Right lobe of liver (tissue), 6 donors: ENCODE data around the gene CCL7. TPM values are rescaled to one million over a fixed set of nuclear protein-coding genes. Genes with fewer than 3 reads are reported as not detected.

Source experiments
- ATAC-seq, 4 donors: fragments of 200-7000 bp; cut with Tn5 transposase; one replicate each; pipeline ENCODE4 v1.9.1; 2020; ENCODE audit warnings: mild to moderate bottlenecking in 4 of 4, moderate library complexity in 4 of 4
- DNase-seq, 3 donors: peaks; one replicate each; pipeline ENCODE4 v3.0.0-alpha.2; 2020
- H3K27ac ChIP-seq, 3 donors: fragments of 200-600 bp; one replicate each; pipeline ENCODE4 v1.8.0; 2022
- H3K27me3 ChIP-seq, 2 donors: fragments of 200-600 bp; one replicate each; pipeline ENCODE4 v1.8.0; 2022
- H3K36me3 ChIP-seq, 4 donors: fragments of 200-600 bp; sonication (generic) in 1 of 4; one replicate each; pipeline versions ENCODE4 v1.5.1 to v1.8.0; 2017 to 2022; ENCODE audit warnings: control low read depth in 1 of 4
- H3K4me1 ChIP-seq, 4 donors: fragments of 200-600 bp; sonication (generic) in 1 of 4; one replicate each; pipeline versions ENCODE4 v1.5.1 to v1.8.0; 2017 to 2022; ENCODE audit warnings: control low read depth in 1 of 4
- H3K4me3 ChIP-seq, 3 donors: fragments of 200-600 bp; one replicate each; pipeline ENCODE4 v1.8.0; 2022
- H3K9me3 ChIP-seq, 4 donors: fragments of 200-600 bp; sonication (generic) in 1 of 4; one replicate each; pipeline versions ENCODE4 v1.5.1 to v1.8.0; 2017 to 2022; ENCODE audit warnings: control low read depth in 1 of 4
- CTCF ChIP-seq, 4 donors: fragments of 200-600 bp in 3 of 4; fragments of 450-650 bp in 1 of 4; IDR thresholded peaks; one replicate each; pipeline versions ENCODE4 v1.5.1 to v1.8.0; 2016 to 2022; ENCODE audit warnings: antibody characterized with exemption in 4 of 4, mild to moderate bottlenecking in 2 of 4
- POLR2A ChIP-seq: fragments of 450-650 bp; IDR thresholded peaks from one replicate; pipeline ENCODE4 v1.6.1; 2017; ENCODE audit warnings: antibody characterized with exemption, mild to moderate bottlenecking
- WGBS: methylation state at CpG from one replicate; pipeline ENCODE4 v1.1.6; 2018; ENCODE audit warnings: low coverage, low lambda C conversion rate; ENCODE audit not compliant: insufficient coverage; ENCODE audit errors: missing lambda C conversion rate; 5-methylcytosine and 5-hydroxymethylcytosine counted together
- intact Hi-C, 2 donors: fragments of 100-400 bp; cut with DNase I; formaldehyde crosslinking; loops; one replicate each; pipeline versions ENCODE4 v1.11.2 to v1.14.1; 2022
- total RNA-seq, 6 experiments: library from RNA; depleted of rRNA in 2 of 6; stranded (reverse); fragments of >200 nt in 2 of 6; fragmentation: NEBNext Ultra II Directional in 3 of 6; extraction: Animal tissue kit (Norgen Biotek cat#: 25700) in 3 of 6; gene quantifications; one replicate each; pipeline versions ENCODE4 v1.1.0 to v1.2.4, GENCODE V29; 2016 to 2023
- donor health status: DM: no; HTN: yes; CAD: no.
- donor health status: DM: no; HTN: no; CAD: no.
- donor health status: DM: no; HTN: no; CAD: no.
- donor health status: DM: no; HTN: yes; CAD: no.
- donor health status: DM: no; HTN: yes; CAD: no.

Gene CCL7
- total RNA-seq, 6 experiments from 2014 or later, result not detected

GRCh38 chr17:34306466-34306865, 36.4 kb downstream of the CCL7 start:
- Histone ChIP-seq H3K27ac (no peak overlapping the region), H3K4me1 (no peaks in the 10 kb centered on the region), H3K27me3 (no peaks in the 10 kb centered on the region), H3K9me3 (no peaks in the 10 kb centered on the region), H3K36me3 (no peaks in the 10 kb centered on the region), H3K4me3 (no peak overlapping the region)
- ATAC-seq (peak; percentile 32 to 79 (median 45)), DNase-seq (no peak)
- intact Hi-C loops, result loop anchor here in 1 of 2 donors (10.0 kb wide), 1 partner anchor 102 kb away; no protein-coding TSS in a partner anchor
- 72% methylated on average over 3 of the region's 3 CpGs for WGBS
- TF ChIP-seq CTCF (IDR thresholded peaks at IDR 0.05) (peak; percentile 21 to 40 (median 32)), POLR2A (no peak)

GRCh38 chr17:34307110-34307509, 37.1 kb downstream of the CCL7 start:
- ATAC-seq, result peak in 1 of 4 donors; percentile 28
- H3K9me3 ChIP-seq, result no peaks in the 10 kb centered on the region
- WGBS, result 14% methylated on average over 3 of the region's 3 CpGs
- no peaks in the 10 kb centered on the region for H3K36me3 ChIP-seq
- no peak overlapping the region for H3K4me3 ChIP-seq
- DNase-seq, result no peak
- H3K4me1 ChIP-seq, result no peaks in the 10 kb centered on the region
- H3K27ac ChIP-seq, result no peak overlapping the region
- no peaks in the 10 kb centered on the region for H3K27me3 ChIP-seq
- intact Hi-C loops, result loop anchor here in 1 of 2 donors (10.0 kb wide), 1 partner anchor 102 kb away; no protein-coding TSS in a partner anchor
- TF ChIP-seq CTCF (IDR thresholded peaks at IDR 0.05) (no peak), POLR2A (no peak)

GRCh38 chr17:34308371-34308770, 38.4 kb downstream of the CCL7 start:
- H3K9me3 ChIP-seq, result no peaks in the 10 kb centered on the region
- intact Hi-C loops, result loop anchor here in 1 of 2 donors (10.0 kb wide), 1 partner anchor 104 kb away; no protein-coding TSS in a partner anchor
- TF ChIP-seq CTCF (IDR thresholded peaks at IDR 0.05), result no peak
- no peak for TF ChIP-seq POLR2A
- H3K4me3 ChIP-seq, result no peak overlapping the region
- no peaks in the 10 kb centered on the region for H3K27me3 ChIP-seq
- H3K36me3 ChIP-seq, result no peaks in the 10 kb centered on the region
- H3K4me1 ChIP-seq, result no peaks in the 10 kb centered on the region
- DNase-seq (no peak), ATAC-seq (no peak)
- H3K27ac ChIP-seq, result no peak overlapping the region

- H3K27ac ChIP-seq, result no peak overlapping the region
- H3K9me3 ChIP-seq, result no peaks in the 10 kb centered on the region
- no peaks in the 10 kb centered on the region for H3K4me1 ChIP-seq
- H3K27me3 ChIP-seq, result no peaks in the 10 kb centered on the region
- no peak overlapping the region for H3K4me3 ChIP-seq
- WGBS, result 55% methylated on average over 7 of the region's 7 CpGs
- TF ChIP-seq CTCF (IDR thresholded peaks at IDR 0.05) (no peak), POLR2A (no peak)
- H3K36me3 ChIP-seq, result no peaks in the 10 kb centered on the region
- intact Hi-C loops, result no loop called here
- DNase-seq, result no peak
- ATAC-seq, result no peak
Observed at GRCh38 chr17:34311291-34311690, 41.3 kb downstream of the CCL7 start.

- Histone ChIP-seq H3K4me3 (no peak overlapping the region), H3K4me1 (no peaks in the 10 kb centered on the region), H3K9me3 (no peaks in the 10 kb centered on the region), H3K27me3 (no peaks in the 10 kb centered on the region), H3K36me3 (no peaks in the 10 kb centered on the region), H3K27ac (no peak overlapping the region)
- DNase-seq (no peak), ATAC-seq (no peak)
- intact Hi-C loops, result no loop called here
- TF ChIP-seq POLR2A, result no peak
- no peak for TF ChIP-seq CTCF (IDR thresholded peaks at IDR 0.05)
- WGBS, result 26% methylated on average over 5 of the region's 5 CpGs
Observed at GRCh38 chr17:34312080-34312479, 42.1 kb downstream of the CCL7 start.
